ENCODE measurements around the gene KRT3.

Gene KRT3

DNA sequence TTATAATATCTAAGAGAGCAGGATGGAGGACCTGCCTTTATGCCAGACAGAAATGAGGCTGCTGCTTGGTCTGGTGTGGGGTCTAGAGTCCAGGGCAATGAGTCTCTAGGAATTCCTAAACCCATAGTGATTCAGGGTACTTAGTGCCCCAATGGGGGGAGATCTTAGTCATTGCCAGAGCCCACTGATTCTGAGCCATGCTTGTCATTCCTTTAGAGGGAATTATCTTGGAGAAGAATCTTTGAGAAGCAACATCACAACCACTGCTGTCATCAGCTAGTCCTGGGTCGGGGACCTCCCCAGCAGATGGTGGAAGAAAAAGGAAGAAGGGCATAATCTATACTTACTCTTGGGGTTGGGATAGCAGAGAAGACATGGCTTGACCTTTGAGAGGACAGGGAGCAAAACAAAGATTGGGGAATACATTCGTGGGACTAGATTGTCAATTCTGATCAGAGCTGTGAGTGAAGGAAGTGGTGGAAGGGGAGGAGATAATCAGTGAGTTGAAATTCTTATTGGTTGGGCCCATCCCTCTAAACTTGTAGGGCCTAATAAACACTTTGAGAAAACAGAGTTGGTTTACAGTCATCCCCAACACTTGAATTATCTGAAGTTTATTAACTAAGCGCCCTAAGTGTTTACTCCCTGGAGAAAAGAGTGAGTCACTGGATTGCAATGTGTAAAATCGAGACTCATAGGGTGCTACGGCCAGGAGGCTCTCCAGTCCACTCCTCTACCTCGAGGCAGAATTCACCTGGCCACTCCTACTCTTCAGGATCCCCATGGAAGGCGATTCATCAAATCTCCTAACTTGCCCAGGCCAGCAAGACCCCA is 3.0 kb upstream of the KRT3 start:
- no peak for TF ChIP-seq OSR1 (CRISPR knock-in tag; IDR thresholded peaks at IDR 0.05)
- no peak for TF ChIP-seq ESRRG (CRISPR knock-in tag; IDR thresholded peaks at IDR 0.05)
- no peak for TF ChIP-seq ZFP3 (CRISPR knock-in tag; IDR thresholded peaks at IDR 0.05)
- TF ChIP-seq, protein P1, sequence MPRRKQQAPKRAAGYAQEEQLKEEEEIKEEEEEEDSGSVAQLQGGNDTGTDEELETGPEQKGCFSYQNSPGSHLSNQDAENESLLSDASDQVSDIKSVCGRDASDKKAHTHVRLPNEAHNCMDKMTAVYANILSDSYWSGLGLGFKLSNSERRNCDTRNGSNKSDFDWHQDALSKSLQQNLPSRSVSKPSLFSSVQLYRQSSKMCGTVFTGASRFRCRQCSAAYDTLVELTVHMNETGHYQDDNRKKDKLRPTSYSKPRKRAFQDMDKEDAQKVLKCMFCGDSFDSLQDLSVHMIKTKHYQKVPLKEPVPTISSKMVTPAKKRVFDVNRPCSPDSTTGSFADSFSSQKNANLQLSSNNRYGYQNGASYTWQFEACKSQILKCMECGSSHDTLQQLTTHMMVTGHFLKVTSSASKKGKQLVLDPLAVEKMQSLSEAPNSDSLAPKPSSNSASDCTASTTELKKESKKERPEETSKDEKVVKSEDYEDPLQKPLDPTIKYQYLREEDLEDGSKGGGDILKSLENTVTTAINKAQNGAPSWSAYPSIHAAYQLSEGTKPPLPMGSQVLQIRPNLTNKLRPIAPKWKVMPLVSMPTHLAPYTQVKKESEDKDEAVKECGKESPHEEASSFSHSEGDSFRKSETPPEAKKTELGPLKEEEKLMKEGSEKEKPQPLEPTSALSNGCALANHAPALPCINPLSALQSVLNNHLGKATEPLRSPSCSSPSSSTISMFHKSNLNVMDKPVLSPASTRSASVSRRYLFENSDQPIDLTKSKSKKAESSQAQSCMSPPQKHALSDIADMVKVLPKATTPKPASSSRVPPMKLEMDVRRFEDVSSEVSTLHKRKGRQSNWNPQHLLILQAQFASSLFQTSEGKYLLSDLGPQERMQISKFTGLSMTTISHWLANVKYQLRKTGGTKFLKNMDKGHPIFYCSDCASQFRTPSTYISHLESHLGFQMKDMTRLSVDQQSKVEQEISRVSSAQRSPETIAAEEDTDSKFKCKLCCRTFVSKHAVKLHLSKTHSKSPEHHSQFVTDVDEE (CRISPR knock-in tag; IDR thresholded peaks at IDR 0.05), result no peak
- ATAC-seq, result no peak

DNA sequence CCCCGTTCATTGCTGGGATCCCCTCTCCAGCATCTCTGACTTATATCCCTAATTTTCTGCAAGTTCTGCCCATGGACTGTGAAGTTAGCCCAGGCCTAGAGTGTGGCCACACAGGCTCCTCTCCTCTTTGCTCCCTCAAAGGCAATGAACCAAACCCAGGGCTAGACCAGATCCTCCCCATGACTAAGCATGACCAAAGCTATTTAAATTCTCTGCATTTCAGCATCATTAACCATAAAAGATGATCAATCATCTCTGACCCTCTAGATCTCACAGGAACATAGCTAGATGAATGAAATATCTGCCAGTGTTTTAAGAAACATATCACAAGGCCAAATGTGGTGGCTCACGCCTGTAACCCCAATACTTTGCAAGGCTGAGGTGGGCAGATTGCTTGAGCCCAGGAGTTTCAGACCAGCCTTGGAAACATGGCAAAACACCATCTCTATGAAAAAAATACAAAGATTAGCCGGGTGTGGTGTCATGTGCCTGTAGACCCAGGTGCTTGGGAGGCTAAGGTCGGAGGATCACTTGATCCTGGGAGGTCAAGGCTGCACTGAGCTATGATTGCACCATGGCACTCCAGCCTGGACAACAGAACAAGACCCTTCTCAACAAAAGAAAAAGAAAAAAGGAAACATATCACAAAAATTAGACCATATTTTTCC is 2.2 kb upstream of the KRT3 start:
- TF ChIP-seq CSDC2 (CRISPR knock-in tag; IDR thresholded peaks at IDR 0.05) (no peak), ARNTL (CRISPR knock-in tag; IDR thresholded peaks at IDR 0.05; ENCODE audit: borderline replicate concordance, low read depth) (no peak), ZNF70 (CRISPR knock-in tag; IDR thresholded peaks at IDR 0.05) (no peak), RARB (CRISPR knock-in tag; IDR thresholded peaks at IDR 0.05) (no peak), GLIS3 (CRISPR knock-in tag; IDR thresholded peaks at IDR 0.05) (no peak), OSR1 (CRISPR knock-in tag; IDR thresholded peaks at IDR 0.05) (no peak), TCF4 (CRISPR knock-in tag; IDR thresholded peaks at IDR 0.05; ENCODE audit: borderline replicate concordance) (no peak), ZNF565 (CRISPR knock-in tag; conservative IDR thresholded peaks at IDR 0.05; ENCODE audit: low read depth) (no peak), ZFP30 (CRISPR knock-in tag; IDR thresholded peaks at IDR 0.05) (no peak)
- TF ChIP-seq, protein P1 (CRISPR knock-in tag; IDR thresholded peaks at IDR 0.05), result no peak
- TF ChIP-seq, protein P2, sequence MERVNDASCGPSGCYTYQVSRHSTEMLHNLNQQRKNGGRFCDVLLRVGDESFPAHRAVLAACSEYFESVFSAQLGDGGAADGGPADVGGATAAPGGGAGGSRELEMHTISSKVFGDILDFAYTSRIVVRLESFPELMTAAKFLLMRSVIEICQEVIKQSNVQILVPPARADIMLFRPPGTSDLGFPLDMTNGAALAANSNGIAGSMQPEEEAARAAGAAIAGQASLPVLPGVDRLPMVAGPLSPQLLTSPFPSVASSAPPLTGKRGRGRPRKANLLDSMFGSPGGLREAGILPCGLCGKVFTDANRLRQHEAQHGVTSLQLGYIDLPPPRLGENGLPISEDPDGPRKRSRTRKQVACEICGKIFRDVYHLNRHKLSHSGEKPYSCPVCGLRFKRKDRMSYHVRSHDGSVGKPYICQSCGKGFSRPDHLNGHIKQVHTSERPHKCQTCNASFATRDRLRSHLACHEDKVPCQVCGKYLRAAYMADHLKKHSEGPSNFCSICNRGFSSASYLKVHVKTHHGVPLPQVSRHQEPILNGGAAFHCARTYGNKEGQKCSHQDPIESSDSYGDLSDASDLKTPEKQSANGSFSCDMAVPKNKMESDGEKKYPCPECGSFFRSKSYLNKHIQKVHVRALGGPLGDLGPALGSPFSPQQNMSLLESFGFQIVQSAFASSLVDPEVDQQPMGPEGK (CRISPR knock-in tag; IDR thresholded peaks at IDR 0.05; ENCODE audit: borderline replicate concordance), result no peak
- TF ChIP-seq, protein P3, sequence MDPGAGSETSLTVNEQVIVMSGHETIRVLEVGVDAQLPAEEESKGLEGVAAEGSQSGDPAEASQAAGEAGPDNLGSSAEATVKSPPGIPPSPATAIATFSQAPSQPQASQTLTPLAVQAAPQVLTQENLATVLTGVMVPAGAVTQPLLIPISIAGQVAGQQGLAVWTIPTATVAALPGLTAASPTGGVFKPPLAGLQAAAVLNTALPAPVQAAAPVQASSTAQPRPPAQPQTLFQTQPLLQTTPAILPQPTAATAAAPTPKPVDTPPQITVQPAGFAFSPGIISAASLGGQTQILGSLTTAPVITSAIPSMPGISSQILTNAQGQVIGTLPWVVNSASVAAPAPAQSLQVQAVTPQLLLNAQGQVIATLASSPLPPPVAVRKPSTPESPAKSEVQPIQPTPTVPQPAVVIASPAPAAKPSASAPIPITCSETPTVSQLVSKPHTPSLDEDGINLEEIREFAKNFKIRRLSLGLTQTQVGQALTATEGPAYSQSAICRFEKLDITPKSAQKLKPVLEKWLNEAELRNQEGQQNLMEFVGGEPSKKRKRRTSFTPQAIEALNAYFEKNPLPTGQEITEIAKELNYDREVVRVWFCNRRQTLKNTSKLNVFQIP (CRISPR knock-in tag; IDR thresholded peaks at IDR 0.05; ENCODE audit: borderline replicate concordance, low read depth), result no peak
- TF ChIP-seq, protein P4, sequence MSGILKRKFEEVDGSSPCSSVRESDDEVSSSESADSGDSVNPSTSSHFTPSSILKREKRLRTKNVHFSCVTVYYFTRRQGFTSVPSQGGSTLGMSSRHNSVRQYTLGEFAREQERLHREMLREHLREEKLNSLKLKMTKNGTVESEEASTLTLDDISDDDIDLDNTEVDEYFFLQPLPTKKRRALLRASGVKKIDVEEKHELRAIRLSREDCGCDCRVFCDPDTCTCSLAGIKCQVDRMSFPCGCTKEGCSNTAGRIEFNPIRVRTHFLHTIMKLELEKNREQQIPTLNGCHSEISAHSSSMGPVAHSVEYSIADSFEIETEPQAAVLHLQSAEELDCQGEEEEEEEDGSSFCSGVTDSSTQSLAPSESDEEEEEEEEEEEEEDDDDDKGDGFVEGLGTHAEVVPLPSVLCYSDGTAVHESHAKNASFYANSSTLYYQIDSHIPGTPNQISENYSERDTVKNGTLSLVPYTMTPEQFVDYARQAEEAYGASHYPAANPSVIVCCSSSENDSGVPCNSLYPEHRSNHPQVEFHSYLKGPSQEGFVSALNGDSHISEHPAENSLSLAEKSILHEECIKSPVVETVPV (CRISPR knock-in tag; IDR thresholded peaks at IDR 0.05), result no peak
- no peak for ATAC-seq

DNA sequence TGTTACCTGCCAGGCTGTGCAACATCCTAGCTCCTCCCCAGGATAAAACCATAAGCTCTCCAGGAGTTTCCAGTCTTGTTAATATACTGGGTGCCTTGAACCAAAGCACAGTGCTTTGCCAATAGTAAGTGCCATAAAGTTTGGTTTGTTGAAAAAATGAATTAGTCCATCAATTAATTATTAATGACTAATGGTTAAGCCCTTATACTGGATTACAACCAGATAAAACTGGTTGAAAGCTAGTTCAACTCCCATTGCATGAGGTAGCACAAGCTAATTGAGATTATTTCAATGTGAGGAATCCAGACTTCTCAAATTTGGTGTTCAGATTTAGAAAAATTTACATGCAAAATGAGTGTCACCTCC is 1.6 kb upstream of the KRT3 start:
- no peak for ATAC-seq
- no peak for TF ChIP-seq ESRRG (CRISPR knock-in tag; IDR thresholded peaks at IDR 0.05)
- TF ChIP-seq RARB (CRISPR knock-in tag; IDR thresholded peaks at IDR 0.05), result no peak
- no peak for TF ChIP-seq ZNF565 (CRISPR knock-in tag; conservative IDR thresholded peaks at IDR 0.05; ENCODE audit: low read depth)
- TF ChIP-seq ISL1 (CRISPR knock-in tag; IDR thresholded peaks at IDR 0.05), result no peak
- no peak for TF ChIP-seq ZFP3 (CRISPR knock-in tag; IDR thresholded peaks at IDR 0.05)
- TF ChIP-seq SNAI2 (CRISPR knock-in tag; IDR thresholded peaks at IDR 0.05), result no peak
- TF ChIP-seq, protein P3 (CRISPR knock-in tag; IDR thresholded peaks at IDR 0.05; ENCODE audit: borderline replicate concordance, low read depth), result no peak
- no peak for TF ChIP-seq OSR1 (CRISPR knock-in tag; IDR thresholded peaks at IDR 0.05)
- TF ChIP-seq, protein P1 (CRISPR knock-in tag; IDR thresholded peaks at IDR 0.05), result no peak
- TF ChIP-seq CSDC2 (CRISPR knock-in tag; IDR thresholded peaks at IDR 0.05), result no peak
- no peak for TF ChIP-seq ZC3H10 (CRISPR knock-in tag; IDR thresholded peaks at IDR 0.05)
- no peak for TF ChIP-seq BACH2 (CRISPR knock-in tag; IDR thresholded peaks at IDR 0.05; ENCODE audit: borderline replicate concordance)
- no peak for TF ChIP-seq TOX (CRISPR knock-in tag; IDR thresholded peaks at IDR 0.05; ENCODE audit: borderline replicate concordance)

Data from SK-N-SH treated with all-trans-retinoic acid at 6 μM for 48 hours (cell line).